ENCODE results near the gene CSAD.

- no peak for TF ChIP-seq FOXM1 (CRISPR knock-in tag; IDR thresholded peaks at IDR 0.05)
- no peak for TF ChIP-seq ISL2 (CRISPR knock-in tag; IDR thresholded peaks at IDR 0.05)
- TF ChIP-seq, protein P1, sequence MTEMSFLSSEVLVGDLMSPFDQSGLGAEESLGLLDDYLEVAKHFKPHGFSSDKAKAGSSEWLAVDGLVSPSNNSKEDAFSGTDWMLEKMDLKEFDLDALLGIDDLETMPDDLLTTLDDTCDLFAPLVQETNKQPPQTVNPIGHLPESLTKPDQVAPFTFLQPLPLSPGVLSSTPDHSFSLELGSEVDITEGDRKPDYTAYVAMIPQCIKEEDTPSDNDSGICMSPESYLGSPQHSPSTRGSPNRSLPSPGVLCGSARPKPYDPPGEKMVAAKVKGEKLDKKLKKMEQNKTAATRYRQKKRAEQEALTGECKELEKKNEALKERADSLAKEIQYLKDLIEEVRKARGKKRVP (CRISPR knock-in tag; IDR thresholded peaks at IDR 0.05): no peak
- no peak for TF ChIP-seq KMT2A (CRISPR knock-in tag; IDR thresholded peaks at IDR 0.05)
- TF ChIP-seq ZBED4 (CRISPR knock-in tag; IDR thresholded peaks at IDR 0.05; ENCODE audit: borderline replicate concordance): no peak
- no peak for TF ChIP-seq POLR2A (IDR thresholded peaks at IDR 0.05; ENCODE audit: insufficient read depth in 1 of 2, low read depth in 2 of 2, low read length in 2 of 2)
- no peak for TF ChIP-seq EZH2 (conservative IDR thresholded peaks at IDR 0.05; ENCODE audit: low read depth, low read length)
- no peak for TF ChIP-seq ATF3 (CRISPR knock-in tag; IDR thresholded peaks at IDR 0.05)
- no peak for TF ChIP-seq ZNF839 (CRISPR knock-in tag; IDR thresholded peaks at IDR 0.05; ENCODE audit: borderline replicate concordance)
Observed at GRCh38 chr12:53192531-53193021, 11.9 kb upstream of the CSAD start.

All from HepG2 (cell line).